ENCODE measurements around the gene RIN3.

RIN3 gene

DNA sequence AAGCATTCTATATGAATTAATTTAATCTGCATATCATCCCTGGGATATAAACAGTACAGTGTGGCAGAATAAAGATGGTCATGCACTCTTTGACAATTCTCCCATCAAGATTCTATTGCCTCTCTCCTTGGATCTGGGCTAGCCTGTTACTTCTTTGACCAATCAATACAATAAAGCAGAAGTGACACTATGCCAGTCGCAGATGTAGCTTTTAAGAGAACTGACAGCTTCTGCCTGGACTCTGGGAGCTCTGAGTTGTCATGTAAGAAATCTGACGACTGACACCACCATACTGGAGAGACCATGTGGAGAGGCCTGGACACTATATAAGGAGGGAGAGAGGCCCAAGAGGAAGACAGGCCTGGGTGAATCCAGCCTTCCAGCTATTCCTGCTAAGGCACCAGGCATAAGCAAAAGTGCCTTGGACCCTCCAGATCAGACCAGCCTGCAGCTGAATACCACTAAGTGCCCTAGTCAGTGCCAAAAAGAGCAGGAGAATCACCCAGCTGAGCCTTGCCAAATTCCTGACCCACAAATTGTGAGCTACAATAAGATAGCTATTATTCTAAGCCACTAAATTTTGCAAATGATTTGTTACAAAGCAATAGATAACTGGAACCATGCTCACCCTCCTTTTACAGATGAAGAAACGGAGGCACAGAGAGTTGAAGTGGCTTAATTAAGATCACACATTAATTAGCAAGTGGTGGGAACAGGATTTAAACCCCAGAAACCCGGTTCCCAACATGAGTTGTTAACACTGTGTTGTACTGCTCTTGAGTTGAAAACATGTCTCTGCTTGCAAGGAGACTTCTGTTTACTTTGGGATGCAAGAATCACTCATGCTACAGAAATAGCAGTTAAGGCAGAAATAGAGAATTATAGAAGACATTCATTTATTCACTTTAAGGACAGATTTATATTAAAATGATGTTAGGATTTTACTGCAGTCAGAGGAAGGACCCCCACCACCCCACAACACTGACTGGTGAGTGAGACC lies 84.6 kb downstream of the RIN3 start:
- DNase-seq (ENCODE audit: extremely low read depth in 1 of 2, low read depth in 1 of 2): no peak

- no peak for DNase-seq (ENCODE audit: extremely low read depth in 1 of 2, low read depth in 1 of 2)
These were observed 86.2 kb downstream of the RIN3 start for GRCh38 chr14:92599811-92600210.

- DNase-seq (ENCODE audit: extremely low read depth in 1 of 2, low read depth in 1 of 2): no peak
These were observed 86.9 kb downstream of the RIN3 start for GRCh38 chr14:92600318-92601053.

GRCh38 chr14:92601131-92601710 lies 87.6 kb downstream of the RIN3 start:
- DNase-seq (ENCODE audit: extremely low read depth in 1 of 2, low read depth in 1 of 2): no peak

GRCh38 chr14:92601757-92602417 lies 88.3 kb downstream of the RIN3 start:
- DNase-seq (ENCODE audit: extremely low read depth in 1 of 2, low read depth in 1 of 2): no peak

- DNase-seq (ENCODE audit: extremely low read depth in 1 of 2, low read depth in 1 of 2): peak in 1 of 2 donors; percentile 27
These were observed 90.0 kb downstream of the RIN3 start for GRCh38 chr14:92603309-92604242.

DNA sequence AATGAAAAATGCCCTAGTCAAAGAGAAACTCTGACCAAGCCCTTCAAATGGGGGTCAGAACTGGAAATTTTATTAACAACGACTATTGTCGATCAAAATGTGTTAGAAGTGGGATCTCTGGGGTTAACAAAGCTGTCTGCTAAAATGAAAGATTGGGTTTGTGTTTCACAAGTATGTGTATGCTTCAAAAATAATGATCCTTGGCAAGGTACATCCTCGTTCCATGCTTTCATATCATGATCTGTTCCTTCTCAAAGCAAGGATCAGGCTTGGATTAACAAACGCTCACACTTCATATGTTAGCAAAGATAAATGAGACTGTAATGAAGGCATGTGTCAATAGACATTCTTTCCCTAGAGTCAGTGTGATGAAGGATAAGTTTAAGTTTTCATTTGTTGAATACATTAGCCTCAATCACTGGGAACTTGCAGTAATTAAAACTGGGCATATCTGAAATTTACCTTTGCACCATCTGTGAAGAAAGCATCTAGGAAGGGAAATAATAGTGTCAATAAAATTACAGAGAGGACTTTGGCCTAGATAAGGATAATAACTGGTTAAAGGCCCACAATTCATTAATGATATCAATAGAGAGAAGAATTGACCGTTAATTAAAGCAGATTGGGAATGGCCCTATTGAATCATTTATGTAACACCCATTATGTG lies 91.8 kb downstream of the RIN3 start:
- DNase-seq (ENCODE audit: extremely low read depth in 1 of 2, low read depth in 1 of 2): no peak

- no peak for DNase-seq (ENCODE audit: extremely low read depth in 1 of 2, low read depth in 1 of 2)
These were observed 93.7 kb downstream of the RIN3 start for GRCh38 chr14:92607251-92607650.

GRCh38 chr14:92607702-92608429 lies 94.3 kb downstream of the RIN3 start:
- DNase-seq (ENCODE audit: extremely low read depth in 1 of 2, low read depth in 1 of 2): no peak

GRCh38 chr14:92609955-92610354 lies 96.4 kb downstream of the RIN3 start:
- DNase-seq (ENCODE audit: extremely low read depth in 1 of 2, low read depth in 1 of 2): no peak

DNA sequence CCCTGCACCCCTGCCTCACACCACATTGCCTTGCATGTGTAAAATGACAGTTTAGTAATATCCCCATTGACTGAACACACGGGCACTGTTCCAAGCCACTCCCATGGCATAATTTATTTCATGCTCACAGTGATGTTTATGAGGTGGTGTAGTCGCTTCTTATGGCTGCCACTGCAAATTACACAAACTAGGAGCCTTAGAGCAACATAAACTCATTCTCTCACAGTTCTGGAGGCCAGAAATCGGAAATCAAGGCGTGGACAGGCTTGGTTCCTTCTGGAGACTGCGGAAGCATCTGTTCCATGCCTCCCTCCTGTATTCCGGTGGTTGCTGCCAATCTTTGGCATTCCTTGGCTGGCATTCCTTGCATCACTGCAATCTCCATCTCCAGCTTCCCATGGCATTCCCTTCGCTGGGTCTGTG lies 97.3 kb downstream of the RIN3 start:
- DNase-seq (ENCODE audit: extremely low read depth in 1 of 2, low read depth in 1 of 2): no peak

DNA sequence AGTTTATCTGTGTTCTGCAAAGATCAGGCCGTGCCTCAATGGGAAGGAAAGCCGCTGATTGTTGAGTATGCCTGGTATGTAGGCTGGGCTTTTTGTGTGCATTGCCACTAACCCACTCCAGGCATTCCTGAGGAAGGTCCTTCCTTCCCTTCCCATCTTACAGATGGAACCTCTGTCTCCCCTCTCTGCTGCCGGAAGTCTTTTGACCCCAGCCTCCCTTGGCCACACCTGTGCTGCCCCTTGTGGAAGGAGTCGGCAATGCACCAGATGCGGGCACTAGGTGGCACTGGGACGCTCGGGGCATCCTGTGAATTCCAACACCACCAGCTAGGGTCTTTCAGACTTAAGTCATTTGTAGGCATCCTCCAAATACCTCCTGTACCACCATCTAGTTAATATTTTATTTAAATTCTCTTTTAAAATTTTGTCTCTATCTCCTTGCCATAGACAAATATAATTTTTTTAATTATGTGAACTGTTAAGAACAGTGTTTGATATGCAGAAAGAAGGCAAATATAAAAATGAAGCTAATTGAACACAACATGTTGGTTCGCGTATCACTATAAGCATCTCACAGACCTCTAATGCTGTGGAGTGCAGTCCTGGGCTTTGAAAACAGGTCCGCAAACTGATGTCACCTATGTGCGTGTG lies 99.6 kb downstream of the RIN3 start:
- peak; percentile 23 to 58 for DNase-seq (ENCODE audit: extremely low read depth in 1 of 2, low read depth in 1 of 2)

- DNase-seq (ENCODE audit: extremely low read depth in 1 of 2, low read depth in 1 of 2): no peak
These were observed 100.2 kb downstream of the RIN3 start for GRCh38 chr14:92613681-92614260.

DNA sequence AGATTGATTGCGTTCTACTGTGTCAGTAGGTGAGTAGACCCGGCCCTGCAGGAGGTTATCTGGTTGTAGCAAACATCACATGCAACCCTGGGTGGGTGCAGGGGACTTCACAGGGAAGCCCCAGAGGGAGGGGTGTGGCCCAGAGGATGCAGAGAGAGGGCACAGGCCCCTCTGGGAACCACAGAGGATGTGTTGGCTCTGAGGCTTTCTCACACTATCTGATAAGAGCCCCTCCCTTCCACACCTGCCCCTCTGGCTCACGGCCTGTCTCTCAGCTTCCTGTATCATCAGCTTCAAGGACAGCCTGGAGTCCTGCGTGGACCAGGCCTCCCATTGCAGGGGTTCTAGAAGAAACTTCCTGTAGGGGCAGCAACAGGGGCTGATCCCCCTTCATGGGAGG lies 101.9 kb downstream of the RIN3 start:
- peak; percentile 56 to 61 for DNase-seq (ENCODE audit: extremely low read depth in 1 of 2, low read depth in 1 of 2)

- no peak for DNase-seq (ENCODE audit: extremely low read depth in 1 of 2, low read depth in 1 of 2)
These were observed 102.6 kb downstream of the RIN3 start for GRCh38 chr14:92616178-92616577.

GRCh38 chr14:92617581-92617980 lies 104.0 kb downstream of the RIN3 start:
- DNase-seq (ENCODE audit: extremely low read depth in 1 of 2, low read depth in 1 of 2): no peak

GRCh38 chr14:92619671-92620456 lies 106.3 kb downstream of the RIN3 start:
- DNase-seq (ENCODE audit: extremely low read depth in 1 of 2, low read depth in 1 of 2): no peak

Data from activated CD8-positive, alpha-beta memory T cell treated with anti-CD3 and anti-CD28 coated beads for 1 hour (primary cell).